HL-60 (cell line): ENCODE measurements around the gene ANP32A.

ENCODE experiments used
- DNase-seq, 2 experiments: peaks; one replicate each; pipeline ENCODE4 v3.0.0-alpha.2; 2010 to 2020; ENCODE audit warnings: low read depth in 1 of 2, low spot score in 1 of 2
- H3K27ac ChIP-seq: fragments of 250-450 bp; sonication (Bioruptor Pico); replicated peaks from 2 replicates; pipeline ENCODE4 v1.5.1; 2020; ENCODE audit warnings: mild to moderate bottlenecking, moderate library complexity
- H3K27me3 ChIP-seq: fragments of 250-450 bp; sonication (Bioruptor Pico); 2 replicates; pipeline ENCODE4 v1.5.1; 2021; ENCODE audit warnings: mild to moderate bottlenecking, moderate library complexity; ENCODE audit not compliant: insufficient read depth, poor library complexity, severe bottlenecking
- H3K4me3 ChIP-seq: replicated peaks from 2 replicates; pipeline ENCODE4 v1.5.1; 2011; ENCODE audit warnings: mild to moderate bottlenecking, control low read depth, low read length; ENCODE audit not compliant: insufficient read depth
- CTCF ChIP-seq: IDR thresholded peaks from one replicate; pipeline ENCODE4 v1.5.1; 2011; ENCODE audit warnings: low read length, control low read depth, inconsistent platforms; ENCODE audit not compliant: insufficient read depth
- GABPA ChIP-seq: IDR thresholded peaks from 2 replicates; pipeline ENCODE4 v1.6.1; 2012; ENCODE audit warnings: low read depth
- POLR2AphosphoS5 ChIP-seq: IDR thresholded peaks from 2 replicates; pipeline ENCODE4 v1.6.1; 2012; ENCODE audit warnings: low read depth
- REST ChIP-seq: IDR thresholded peaks from 2 replicates; pipeline ENCODE4 v1.6.1; 2012; ENCODE audit warnings: low read depth; ENCODE audit not compliant: insufficient replicate concordance
- SPI1 ChIP-seq: IDR thresholded peaks from 2 replicates; pipeline ENCODE4 v1.6.1; 2012; ENCODE audit warnings: low read depth, mild to moderate bottlenecking, borderline replicate concordance

ANP32A gene

GRCh38 chr15:68755731-68756130 is 65.0 kb downstream of the ANP32A start:
- Histone ChIP-seq H3K4me3 (no peak overlapping the region), H3K27me3 (no peaks in the 10 kb centered on the region), H3K27ac (no peak overlapping the region)
- TF ChIP-seq GABPA = no peak
- TF ChIP-seq SPI1 = no peak
- no peak for TF ChIP-seq REST
- TF ChIP-seq POLR2AphosphoS5 = no peak
- no peak for TF ChIP-seq CTCF
- no peak for DNase-seq

- no peak for DNase-seq
- TF ChIP-seq REST (no peak), GABPA (no peak), SPI1 (no peak), POLR2AphosphoS5 (no peak), CTCF (no peak)
- Histone ChIP-seq H3K4me3 (no peak overlapping the region), H3K27me3 (no peaks in the 10 kb centered on the region), H3K27ac (no peak overlapping the region)
These were observed 69.1 kb downstream of the ANP32A start for GRCh38 chr15:68751622-68752021.

GRCh38 chr15:68749793-68750192 is 70.9 kb downstream of the ANP32A start:
- no peak for TF ChIP-seq SPI1
- TF ChIP-seq CTCF = no peak
- no peak for TF ChIP-seq POLR2AphosphoS5
- TF ChIP-seq GABPA = no peak
- no peak for TF ChIP-seq REST
- Histone ChIP-seq H3K27me3 (no peaks in the 10 kb centered on the region), H3K4me3 (no peak overlapping the region), H3K27ac (no peak overlapping the region)
- DNase-seq = no peak
